Stimulated activated CD8-positive, alpha-beta memory T cell treated with anti-CD3 and anti-CD28 coated beads, Interleukin-15, amount 100 ng/mL, for 1 hour (primary cell): Measurements from ENCODE around the gene VPS45.
"Not testable (repeated sequence)": the region's sequence is repeated elsewhere in the genome, so short reads cannot be mapped to it uniquely, and the experiment has no call there.

ENCODE experiments used
- DNase-seq: peaks from one replicate; pipeline ENCODE4 v3.0.0-alpha.2; 2020; ENCODE audit warnings: low read depth

Gene VPS45

GRCh38 chr1:150161747-150162581 lies 94.4 kb downstream of the VPS45 start:
- DNase-seq = no peak

GRCh38 chr1:150162582-150162861 lies 94.9 kb downstream of the VPS45 start:
- DNase-seq = no peak

- DNase-seq = no peak
These were observed 95.5 kb downstream of the VPS45 start for GRCh38 chr1:150162862-150163706.

GRCh38 chr1:150164224-150164623 lies 96.6 kb downstream of the VPS45 start:
- DNase-seq = no peak

GRCh38 chr1:150164779-150165178 lies 97.2 kb downstream of the VPS45 start:
- DNase-seq = no peak

GRCh38 chr1:150165622-150166612 lies 98.3 kb downstream of the VPS45 start:
- no peak for DNase-seq

- no peak for DNase-seq
These were observed 101.5 kb downstream of the VPS45 start for GRCh38 chr1:150168960-150169601.

- DNase-seq = no peak
These were observed 104.2 kb downstream of the VPS45 start for GRCh38 chr1:150171801-150172200.

- no peak for DNase-seq
These were observed 105.6 kb downstream of the VPS45 start for GRCh38 chr1:150173141-150173585.

- DNase-seq = no peak
These were observed 109.0 kb downstream of the VPS45 start for GRCh38 chr1:150176593-150176992.

- DNase-seq = no peak
These were observed 111.0 kb downstream of the VPS45 start for GRCh38 chr1:150178548-150178947.

- DNase-seq = no peak
These were observed 112.3 kb downstream of the VPS45 start for GRCh38 chr1:150179867-150180266.

GRCh38 chr1:150180474-150180873 lies 112.9 kb downstream of the VPS45 start:
- no peak for DNase-seq

GRCh38 chr1:150182247-150182646 lies 114.7 kb downstream of the VPS45 start:
- DNase-seq = no peak

- DNase-seq = no peak
These were observed 115.5 kb downstream of the VPS45 start for GRCh38 chr1:150183061-150183460.

GRCh38 chr1:150185481-150185880 lies 117.9 kb downstream of the VPS45 start:
- DNase-seq = no peak

- DNase-seq = not testable (repeated sequence)
These were observed 118.8 kb downstream of the VPS45 start for GRCh38 chr1:150186438-150186788.

GRCh38 chr1:150186789-150187559 lies 119.4 kb downstream of the VPS45 start:
- DNase-seq = no peak

- DNase-seq = no peak
These were observed 120.0 kb downstream of the VPS45 start for GRCh38 chr1:150187560-150187931.

- DNase-seq = no peak
These were observed 124.4 kb downstream of the VPS45 start for GRCh38 chr1:150192012-150192411.
